Measurements from ENCODE around the gene CNTLN. TPM values are rescaled to one million over a fixed set of nuclear protein-coding genes. Genes with fewer than 3 reads are reported as not detected.

CNTLN gene
- total and polyA plus RNA-seq, 9 of the 15 experiments (the other 6 are each of a cell fraction or from before 2014, with no cell fraction given), result 0.08 TPM; not detected in 8

- FAIRE-seq (no peak), ATAC-seq (no peak), DNase-seq (ENCODE audit: extremely low read depth in 1 of 4, low spot score in 3 of 4) (no peak)
- Histone ChIP-seq H3K9me1 (ENCODE audit: control insufficient read depth, insufficient read depth, low read length) (no peaks in the 10 kb centered on the region), H3K4me3 (no peak overlapping the region), H3K4me1 (replicated peaks in 1 of 2; ENCODE audit: control insufficient read depth in 2 of 2, insufficient read depth in 2 of 2, low read length in 2 of 2) (no peaks in the 10 kb centered on the region), H4K20me1 (replicated peaks; ENCODE audit: control insufficient read depth, insufficient read depth, low read length) (no peaks in the 10 kb centered on the region), H3K4me2 (ENCODE audit: insufficient read depth, low read length) (no peak overlapping the region), H3K36me3 (ENCODE audit: control insufficient read depth, insufficient read depth, low read length) (no peaks in the 10 kb centered on the region), H3K27ac (ENCODE audit: extremely low read depth, low read depth, low read length) (no peak overlapping the region), H3K9ac (ENCODE audit: insufficient read depth in 1 of 2, low read depth in 2 of 2, low read length in 2 of 2) (no peak overlapping the region), H3K9me3 (replicated peaks; ENCODE audit: control insufficient read depth, insufficient read depth, low read depth, low read length) (no peaks in the 10 kb centered on the region), H2AFZ (ENCODE audit: low read depth, low read length) (no peak overlapping the region), H3K27me3 (ENCODE audit: control insufficient read depth in 2 of 2, insufficient read depth in 2 of 2, low read length in 2 of 2) (no peaks in the 10 kb centered on the region), H3K79me2 (ENCODE audit: control insufficient read depth, insufficient read depth, low read length) (no peaks in the 10 kb centered on the region)
- TF ChIP-seq STAT5A (IDR thresholded peaks at IDR 0.05; ENCODE audit: borderline replicate concordance, low read length), result no peak
- no peak for TF ChIP-seq YBX1 (IDR thresholded peaks at IDR 0.05)
- TF ChIP-seq, protein P1, sequence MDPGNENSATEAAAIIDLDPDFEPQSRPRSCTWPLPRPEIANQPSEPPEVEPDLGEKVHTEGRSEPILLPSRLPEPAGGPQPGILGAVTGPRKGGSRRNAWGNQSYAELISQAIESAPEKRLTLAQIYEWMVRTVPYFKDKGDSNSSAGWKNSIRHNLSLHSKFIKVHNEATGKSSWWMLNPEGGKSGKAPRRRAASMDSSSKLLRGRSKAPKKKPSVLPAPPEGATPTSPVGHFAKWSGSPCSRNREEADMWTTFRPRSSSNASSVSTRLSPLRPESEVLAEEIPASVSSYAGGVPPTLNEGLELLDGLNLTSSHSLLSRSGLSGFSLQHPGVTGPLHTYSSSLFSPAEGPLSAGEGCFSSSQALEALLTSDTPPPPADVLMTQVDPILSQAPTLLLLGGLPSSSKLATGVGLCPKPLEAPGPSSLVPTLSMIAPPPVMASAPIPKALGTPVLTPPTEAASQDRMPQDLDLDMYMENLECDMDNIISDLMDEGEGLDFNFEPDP (CRISPR knock-in tag; IDR thresholded peaks at IDR 0.05), result no peak
- no peak for TF ChIP-seq ARHGAP35 (IDR thresholded peaks at IDR 0.05; ENCODE audit: partially characterized antibody)
- no peak for TF ChIP-seq LEF1 (IDR thresholded peaks at IDR 0.05)
- no peak for TF ChIP-seq TCFL5 (CRISPR knock-in tag; conservative IDR thresholded peaks at IDR 0.05)
- no peak for TF ChIP-seq THRA (IDR thresholded peaks at IDR 0.05)
- TF ChIP-seq, protein P2, sequence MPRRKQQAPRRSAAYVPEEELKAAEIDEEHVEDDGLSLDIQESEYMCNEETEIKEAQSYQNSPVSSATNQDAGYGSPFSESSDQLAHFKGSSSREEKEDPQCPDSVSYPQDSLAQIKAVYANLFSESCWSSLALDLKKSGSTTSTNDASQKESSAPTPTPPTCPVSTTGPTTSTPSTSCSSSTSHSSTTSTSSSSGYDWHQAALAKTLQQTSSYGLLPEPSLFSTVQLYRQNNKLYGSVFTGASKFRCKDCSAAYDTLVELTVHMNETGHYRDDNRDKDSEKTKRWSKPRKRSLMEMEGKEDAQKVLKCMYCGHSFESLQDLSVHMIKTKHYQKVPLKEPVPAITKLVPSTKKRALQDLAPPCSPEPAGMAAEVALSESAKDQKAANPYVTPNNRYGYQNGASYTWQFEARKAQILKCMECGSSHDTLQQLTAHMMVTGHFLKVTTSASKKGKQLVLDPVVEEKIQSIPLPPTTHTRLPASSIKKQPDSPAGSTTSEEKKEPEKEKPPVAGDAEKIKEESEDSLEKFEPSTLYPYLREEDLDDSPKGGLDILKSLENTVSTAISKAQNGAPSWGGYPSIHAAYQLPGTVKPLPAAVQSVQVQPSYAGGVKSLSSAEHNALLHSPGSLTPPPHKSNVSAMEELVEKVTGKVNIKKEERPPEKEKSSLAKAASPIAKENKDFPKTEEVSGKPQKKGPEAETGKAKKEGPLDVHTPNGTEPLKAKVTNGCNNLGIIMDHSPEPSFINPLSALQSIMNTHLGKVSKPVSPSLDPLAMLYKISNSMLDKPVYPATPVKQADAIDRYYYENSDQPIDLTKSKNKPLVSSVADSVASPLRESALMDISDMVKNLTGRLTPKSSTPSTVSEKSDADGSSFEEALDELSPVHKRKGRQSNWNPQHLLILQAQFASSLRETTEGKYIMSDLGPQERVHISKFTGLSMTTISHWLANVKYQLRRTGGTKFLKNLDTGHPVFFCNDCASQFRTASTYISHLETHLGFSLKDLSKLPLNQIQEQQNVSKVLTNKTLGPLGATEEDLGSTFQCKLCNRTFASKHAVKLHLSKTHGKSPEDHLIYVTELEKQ (CRISPR knock-in tag; IDR thresholded peaks at IDR 0.05), result no peak
- TF ChIP-seq BRD9 (IDR thresholded peaks at IDR 0.05; ENCODE audit: low read depth, partially characterized antibody), result no peak
- TF ChIP-seq RB1 (IDR thresholded peaks at IDR 0.05; ENCODE audit: low read depth), result no peak
- TF ChIP-seq CBX8 (IDR thresholded peaks at IDR 0.05; ENCODE audit: borderline replicate concordance, extremely low read depth, low read depth, low read length, poor library complexity, severe bottlenecking), result no peak
- TF ChIP-seq MEIS2 (IDR thresholded peaks at IDR 0.05; ENCODE audit: partially characterized antibody), result no peak
- no peak for TF ChIP-seq HOMEZ (CRISPR knock-in tag; IDR thresholded peaks at IDR 0.05)
- no peak for TF ChIP-seq DIDO1 (tag; IDR thresholded peaks at IDR 0.05; ENCODE audit: low read depth)
- TF ChIP-seq HNRNPL (IDR thresholded peaks at IDR 0.05; ENCODE audit: low read depth, low read length), result no peak
- BruUV-seq (replicated peaks), result no TSS peak
- in situ Hi-C loops (cut with MboI) (no loop called here), intact Hi-C loops (cut with micrococcal nuclease) (no loop called here)
- POLR2A ChIA-PET, result no interaction called here
- CTCF ChIA-PET (ENCODE audit: low intra/inter-chr PET ratio), result no interaction called here
Measured at GRCh38 chr9:17272536-17272935, 137.7 kb downstream of the CNTLN start.
